Transverse colon (tissue), 4 donors: ENCODE measurements around the gene MSANTD2. TPM values are rescaled to one million over a fixed set of nuclear protein-coding genes. Genes with fewer than 3 reads are reported as not detected.

ENCODE experiments used
- DNase-seq: peaks from one replicate; pipeline ENCODE4 v3.0.0-alpha.2; 2019
- H3K27ac ChIP-seq, 4 donors: fragments of 200-600 bp; sonication (generic); 2 replicates each; pipeline ENCODE4 v1.5.1; 2016 to 2018; ENCODE audit warnings: inconsistent platforms in 4 of 4
- H3K27me3 ChIP-seq: fragments of 200-600 bp; sonication (generic); 2 replicates; pipeline ENCODE4 v1.5.1; 2017; ENCODE audit warnings: inconsistent platforms
- H3K36me3 ChIP-seq, 4 donors: fragments of 200-600 bp; sonication (generic); 2 replicates each; pipeline ENCODE4 v1.5.1; 2017 to 2019; ENCODE audit warnings: inconsistent platforms in 4 of 4
- H3K4me1 ChIP-seq, 4 donors: fragments of 200-600 bp; sonication (generic); 2 replicates each; pipeline ENCODE4 v1.5.1; 2017 to 2020; ENCODE audit warnings: inconsistent platforms in 4 of 4
- H3K4me3 ChIP-seq, 4 donors: fragments of 200-600 bp; sonication (generic); 1 replicate in 1 of 4; 2 replicates in 3 of 4; pipeline versions ENCODE4 v1.5.1 to v1.6.1; 2017 to 2019; ENCODE audit warnings: inconsistent platforms in 4 of 4
- H3K9me3 ChIP-seq, 2 donors: fragments of 200-600 bp; sonication (generic); 2 replicates each; pipeline ENCODE4 v1.5.1; 2017 to 2019; ENCODE audit warnings: inconsistent platforms in 2 of 2
- CTCF ChIP-seq, 5 experiments: fragments of 200-600 bp in 3 of 5; fragments of 450-650 bp in 2 of 5; sonication (generic) in 3 of 5; IDR thresholded peaks; 1 replicate in 2 of 5; 2 replicates in 3 of 5; pipeline ENCODE4 v1.5.1; 2016 to 2017; ENCODE audit warnings: antibody characterized with exemption in 5 of 5, inconsistent platforms in 3 of 5, mild to moderate bottlenecking in 2 of 5, moderate library complexity in 1 of 5
- EP300 ChIP-seq: sonication (generic); formaldehyde crosslinking; IDR thresholded peaks from one replicate; pipeline ENCODE4 v1.6.1; 2017; ENCODE audit warnings: antibody characterized with exemption, low read depth
- POLR2A ChIP-seq: fragments of 450-650 bp; IDR thresholded peaks from one replicate; pipeline ENCODE4 v1.6.1; 2016; ENCODE audit warnings: antibody characterized with exemption, mild to moderate bottlenecking, moderate library complexity
- POLR2AphosphoS5 ChIP-seq, 3 donors: sonication (generic); formaldehyde crosslinking; IDR thresholded peaks; one replicate each; pipeline ENCODE4 v1.6.1; 2016; ENCODE audit warnings: antibody characterized with exemption in 3 of 3
- WGBS, 2 donors: methylation state at CpG; one replicate each; pipeline ENCODE4 v1.1.5; 2018; ENCODE audit warnings: low coverage in 1 of 2; 5-methylcytosine and 5-hydroxymethylcytosine counted together
- in situ Hi-C, 4 donors: fragments of 200-750 bp; cut with MboI; loops; one replicate each; pipeline versions ENCODE4 v1.15.0 to v1.15.1; 2017; ENCODE audit warnings: low sequenced_read_pairs in 3 of 4, low pct_ligation_motif_present in 1 of 4, low pct_unique_long_range_greater_than_20kb in 1 of 4
- intact Hi-C: fragments of 100-400 bp; cut with DNase I; formaldehyde crosslinking; loops from one replicate; pipeline ENCODE4 v1.15.1; 2023; ENCODE audit warnings: low total_unique reads
- total RNA-seq, 4 donors: library from RNA; depleted of rRNA; stranded (reverse); fragments of >200 nt; gene quantifications; one replicate each; pipeline ENCODE4 v1.1.0, GENCODE V29; 2016

Gene MSANTD2
- total RNA-seq, 4 donors from 2014 or later, result 8.1 to 40.0 (median 15.1) TPM

GRCh38 chr11:124761301-124762104 is 38.7 kb downstream of the MSANTD2 start:
- Histone ChIP-seq H3K9me3 (no peaks in the 10 kb centered on the region), H3K36me3 (no peaks in the 10 kb centered on the region), H3K4me1 (peaks cover 10 to 52% (median 35%) of the 10 kb centered on the region in 4 donors), H3K27me3 (peaks cover 63% of the 10 kb centered on the region), H3K4me3 (peak overlapping the region; percentile 7 to 66 (median 54)), H3K27ac (peak overlapping the region; percentile 83 to 87 (median 86))
- in situ Hi-C loops, result loop anchor here (5.0 to 25.0 kb wide), 4 partner anchors 73 to 99 kb away; partner anchors contain the start of genes SIAE (in 3 of the 4) and SPA17 (in 3 of the 4)
- DNase-seq, result no peak
- WGBS, 2 donors, result 38 to 71% methylated on average over 1 to 16 of the region's 25 CpGs
- intact Hi-C loops, result loop anchor here (2.0 to 5.0 kb wide), 2 partner anchors 76 to 89 kb away; partner anchors contain the start of genes SIAE and SPA17
- TF ChIP-seq EP300 (no peak), CTCF (IDR thresholded peaks at IDR 0.05) (no peak), POLR2AphosphoS5 (IDR thresholded peaks at IDR 0.05) (no peak), POLR2A (no peak)

- TF ChIP-seq POLR2AphosphoS5 (IDR thresholded peaks at IDR 0.05) (no peak), EP300 (no peak), CTCF (IDR thresholded peaks at IDR 0.05) (no peak), POLR2A (no peak)
- Histone ChIP-seq H3K36me3 (no peaks in the 10 kb centered on the region), H3K4me3 (peak overlapping the region in 2 of 4 donors; percentile 4 to 66), H3K4me1 (peaks cover 10 to 52% (median 35%) of the 10 kb centered on the region in 4 donors), H3K27me3 (peaks cover 70% of the 10 kb centered on the region), H3K9me3 (no peaks in the 10 kb centered on the region), H3K27ac (peak overlapping the region; percentile 31 to 83 (median 55))
- intact Hi-C loops, result loop anchor here (5.0 kb wide), 1 partner anchor 76 kb away; no protein-coding TSS in a partner anchor
- 79 to 80% methylated on average over 1 to 3 of the region's 3 CpGs for WGBS, 2 donors
- in situ Hi-C loops, result loop anchor here (5.0 to 25.0 kb wide), 4 partner anchors 74 to 99 kb away; partner anchors contain the start of genes SIAE (in 3 of the 4) and SPA17 (in 3 of the 4)
- DNase-seq, result no peak
Observed at GRCh38 chr11:124760806-124761205, 39.4 kb downstream of the MSANTD2 start.

GRCh38 chr11:124760205-124760652 is 40.0 kb downstream of the MSANTD2 start:
- WGBS, 2 donors, result 31% methylated on average over 23 of the region's 25 CpGs; no CpG with 5 or more reads in 1 of the 2 donors
- Histone ChIP-seq H3K36me3 (no peaks in the 10 kb centered on the region), H3K27me3 (peaks cover 71% of the 10 kb centered on the region), H3K27ac (peak overlapping the region; percentile 31 to 83 (median 55)), H3K9me3 (no peaks in the 10 kb centered on the region), H3K4me1 (peaks cover 10 to 52% (median 35%) of the 10 kb centered on the region in 4 donors), H3K4me3 (peak overlapping the region in 2 of 4 donors; percentile 4 to 66)
- intact Hi-C loops (loop anchor here (5.0 kb wide), 1 partner anchor 77 kb away; no protein-coding TSS in a partner anchor), in situ Hi-C loops (loop anchor here (5.0 to 25.0 kb wide), 4 partner anchors 75 to 98 kb away; partner anchors contain the start of genes SIAE (in 3 of the 4) and SPA17 (in 3 of the 4))
- DNase-seq, result no peak
- TF ChIP-seq POLR2A (no peak), EP300 (no peak), CTCF (IDR thresholded peaks at IDR 0.05) (no peak)
